Fibroblast of skin of back (primary cell): ENCODE results near the gene FILIP1.

Source experiments
- DNase-seq: peaks from one replicate; pipeline ENCODE4 v3.0.0-alpha.2; 2013

FILIP1 gene

GRCh38 chr6:75262716-75263400 lies 230.7 kb downstream of the FILIP1 start:
- DNase-seq = no peak

- DNase-seq = no peak
Observed at GRCh38 chr6:75261299-75261698, 232.3 kb downstream of the FILIP1 start.

GRCh38 chr6:75257343-75258087 lies 236.1 kb downstream of the FILIP1 start:
- DNase-seq = no peak

DNA sequence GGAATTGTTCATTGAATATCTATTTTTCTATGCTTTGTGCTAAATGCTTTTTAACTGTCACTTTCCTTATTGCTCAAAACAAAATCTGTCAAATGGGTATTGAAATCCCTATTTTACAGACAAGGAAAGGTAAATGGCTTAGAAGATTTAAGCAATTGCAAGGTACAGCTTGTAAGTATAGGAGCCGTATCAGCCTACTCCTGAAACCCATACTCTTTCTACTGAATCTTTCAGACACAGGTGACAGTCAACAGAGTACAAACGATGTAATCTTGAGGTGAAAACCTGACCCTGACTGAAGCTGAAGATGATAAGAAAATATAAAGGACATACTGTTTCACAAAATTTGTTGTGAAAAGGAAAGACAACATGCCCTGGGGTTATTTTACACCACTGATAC lies 243.0 kb downstream of the FILIP1 start:
- no peak for DNase-seq

DNA sequence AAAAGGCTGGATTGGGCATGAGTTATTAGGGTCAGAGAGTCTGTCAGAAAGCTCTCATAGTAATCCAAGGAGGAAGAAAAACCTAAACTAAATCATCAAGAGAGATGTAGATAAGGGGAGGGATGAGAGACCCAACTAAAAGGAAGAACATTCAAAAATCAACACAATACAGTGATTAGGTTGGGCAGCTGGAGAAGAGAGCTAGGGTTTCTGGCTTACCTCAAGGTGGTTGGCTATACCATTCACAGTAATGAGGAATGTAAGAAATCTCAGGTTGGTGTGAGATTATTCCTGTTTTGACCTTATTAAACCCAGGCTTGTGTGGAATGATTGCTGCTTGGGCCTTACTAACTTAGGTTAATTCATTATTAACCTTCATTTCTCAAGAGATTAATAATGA lies 243.8 kb downstream of the FILIP1 start:
- DNase-seq = no peak

- DNase-seq = no peak
Observed at GRCh38 chr6:75246386-75246785, 247.2 kb downstream of the FILIP1 start.

GRCh38 chr6:75244063-75244584 lies 249.5 kb downstream of the FILIP1 start:
- no peak for DNase-seq

GRCh38 chr6:75243333-75244062 lies 250.1 kb downstream of the FILIP1 start, which contains the start of gene COX7A2:
Gene COX7A2, minus strand, starts transcription at chr6:75243801. Its CDS starts 67 bp downstream, at chr6:75243734.
- peak; percentile 98 for DNase-seq
